Mesenchymal stem cell (in vitro differentiated cells and primary cell): ENCODE measurements around the gene ATP11C.
A peak's percentile ranks its signal among the peaks of the same experiment; 100 is the strongest.

ENCODE experiments used
- DNase-seq: peaks from one replicate; pipeline ENCODE4 v3.0.0-alpha.2; 2013
- H2AFZ ChIP-seq: one replicate; pipeline ENCODE4 v1.6.1; 2013; ENCODE audit warnings: low read depth, mild to moderate bottlenecking, control low read depth, inconsistent platforms, low read length, moderate library complexity
- H2AK5ac ChIP-seq: 2 replicates; pipeline ENCODE4 v1.6.1; 2013; ENCODE audit warnings: low read length, moderate library complexity, mild to moderate bottlenecking, inconsistent platforms; ENCODE audit not compliant: severe bottlenecking
- H2BK120ac ChIP-seq: one replicate; pipeline ENCODE4 v1.6.1; 2013; ENCODE audit warnings: low read depth, mild to moderate bottlenecking, inconsistent platforms, low read length, moderate library complexity
- H2BK12ac ChIP-seq, 2 experiments: one replicate each; pipeline ENCODE4 v1.6.1; 2013; ENCODE audit warnings: inconsistent platforms in 2 of 2, low read length in 2 of 2, mild to moderate bottlenecking in 2 of 2, moderate library complexity in 2 of 2, control low read depth in 1 of 2
- H2BK15ac ChIP-seq: one replicate; pipeline ENCODE4 v1.6.1; 2013; ENCODE audit warnings: mild to moderate bottlenecking, low read depth, inconsistent platforms; ENCODE audit not compliant: poor library complexity, severe bottlenecking
- H2BK5ac ChIP-seq: 2 replicates; pipeline ENCODE4 v1.6.1; 2013; ENCODE audit warnings: low read depth, mild to moderate bottlenecking, low read length, control low read depth, inconsistent platforms; ENCODE audit not compliant: poor library complexity, severe bottlenecking
- H3K14ac ChIP-seq, 2 experiments: one replicate each; pipeline ENCODE4 v1.6.1; 2013; ENCODE audit warnings: inconsistent platforms in 2 of 2, low read length in 2 of 2, control low read depth in 1 of 2, mild to moderate bottlenecking in 1 of 2, moderate library complexity in 1 of 2
- H3K18ac ChIP-seq, 2 experiments: one replicate each; pipeline ENCODE4 v1.6.1; 2013; ENCODE audit warnings: inconsistent platforms in 2 of 2, low read length in 2 of 2, control low read depth in 1 of 2, low read depth in 1 of 2, mild to moderate bottlenecking in 1 of 2
- H3K23ac ChIP-seq, 2 experiments: one replicate each; pipeline ENCODE4 v1.6.1; 2013; ENCODE audit warnings: inconsistent platforms in 2 of 2, low read length in 2 of 2, mild to moderate bottlenecking in 2 of 2, moderate library complexity in 2 of 2, control low read depth in 1 of 2
- H3K27ac ChIP-seq: 2 replicates; pipeline ENCODE4 v1.5.1; 2013; ENCODE audit warnings: mild to moderate bottlenecking, moderate library complexity, low read length, control low read depth, inconsistent platforms; ENCODE audit not compliant: poor library complexity, severe bottlenecking
- H3K27me3 ChIP-seq, 2 experiments: 2 replicates each; pipeline versions ENCODE4 v1.6.1 to v1.7.0; 2013; ENCODE audit warnings: low read length in 2 of 2, mild to moderate bottlenecking in 2 of 2, moderate library complexity in 2 of 2, control low read depth in 1 of 2, inconsistent platforms in 1 of 2; ENCODE audit not compliant: control insufficient read depth in 1 of 2, insufficient read depth in 1 of 2
- H3K36me3 ChIP-seq, 2 experiments: 2 replicates each; pipeline versions ENCODE4 v1.6.1 to v1.7.0; 2013; ENCODE audit warnings: low read length in 2 of 2, control low read depth in 1 of 2, inconsistent platforms in 1 of 2, low read depth in 1 of 2, mild to moderate bottlenecking in 1 of 2; ENCODE audit not compliant: insufficient read depth in 2 of 2, control insufficient read depth in 1 of 2
- H3K4ac ChIP-seq, 2 experiments: one replicate each; pipeline ENCODE4 v1.6.1; 2013; ENCODE audit warnings: inconsistent platforms in 2 of 2, low read length in 2 of 2, mild to moderate bottlenecking in 2 of 2, moderate library complexity in 2 of 2, control low read depth in 1 of 2, low read depth in 1 of 2
- H3K4me1 ChIP-seq: 2 replicates; pipeline ENCODE4 v1.6.1; 2013; ENCODE audit warnings: low read depth, low read length, control low read depth; ENCODE audit not compliant: control insufficient read depth, insufficient read depth
- H3K4me2 ChIP-seq: 2 replicates; pipeline ENCODE4 v1.6.1; 2013; ENCODE audit warnings: low read length, mild to moderate bottlenecking, inconsistent platforms; ENCODE audit not compliant: poor library complexity, severe bottlenecking
- H3K4me3 ChIP-seq, 2 experiments: 2 replicates each; pipeline versions ENCODE4 v1.5.1 to v1.7.0; 2013; ENCODE audit warnings: low read length in 2 of 2, mild to moderate bottlenecking in 2 of 2, control low read depth in 1 of 2, low read depth in 1 of 2; ENCODE audit not compliant: insufficient read depth in 1 of 2
- H3K79me1 ChIP-seq: replicated peaks from 2 replicates; pipeline ENCODE4 v1.6.1; 2013; ENCODE audit warnings: mild to moderate bottlenecking, control low read depth, low read length, inconsistent platforms; ENCODE audit not compliant: poor library complexity, severe bottlenecking
- H3K9ac ChIP-seq: 2 replicates; pipeline ENCODE4 v1.7.0; 2013; ENCODE audit warnings: mild to moderate bottlenecking, low read length, moderate library complexity
- H3K9me3 ChIP-seq: 2 replicates; pipeline ENCODE4 v1.7.0; 2013; ENCODE audit warnings: mild to moderate bottlenecking, low read length; ENCODE audit not compliant: control insufficient read depth
- H4K8ac ChIP-seq: one replicate; pipeline ENCODE4 v1.6.1; 2013; ENCODE audit warnings: inconsistent platforms, mild to moderate bottlenecking, low read length, moderate library complexity
- H4K91ac ChIP-seq: one replicate; pipeline ENCODE4 v1.6.1; 2013; ENCODE audit warnings: mild to moderate bottlenecking, low read length, inconsistent platforms
- WGBS: methylation state at CpG from one replicate; pipeline ENCODE4 v1.1.7; 2013; ENCODE audit warnings: mixed read lengths; 5-methylcytosine and 5-hydroxymethylcytosine counted together

ATP11C gene

GRCh38 chrX:139828830-139829229 is 104.0 kb downstream of the ATP11C start:
- no peak overlapping the region for H3K27ac ChIP-seq
- no peak for DNase-seq
- no peak overlapping the region for H4K91ac ChIP-seq
- H2AFZ ChIP-seq: no peak overlapping the region
- H3K27me3 ChIP-seq: no peaks in the 10 kb centered on the region
- H2BK120ac ChIP-seq: no peak overlapping the region
- H3K23ac ChIP-seq: no peak overlapping the region
- no peak overlapping the region for H2BK5ac ChIP-seq
- H3K4me3 ChIP-seq: no peak overlapping the region
- H3K4ac ChIP-seq: no peak overlapping the region
- no peak overlapping the region for H2AK5ac ChIP-seq
- H2BK12ac ChIP-seq: no peak overlapping the region
- no peak overlapping the region for H4K8ac ChIP-seq
- no peak overlapping the region for H3K18ac ChIP-seq
- H3K4me1 ChIP-seq: peaks cover 1% of the 10 kb centered on the region
- no CpG with 5 or more reads among the region's 1 CpG for WGBS
- H3K4me2 ChIP-seq: no peak overlapping the region
- H3K9me3 ChIP-seq: no peaks in the 10 kb centered on the region
- H2BK15ac ChIP-seq: no peak overlapping the region
- no peak overlapping the region for H3K9ac ChIP-seq
- H3K79me1 ChIP-seq: peaks cover 4% of the 10 kb centered on the region
- no peaks in the 10 kb centered on the region for H3K36me3 ChIP-seq
- no peak overlapping the region for H3K14ac ChIP-seq

- no peak overlapping the region for H2AFZ ChIP-seq
- H3K23ac ChIP-seq: no peak overlapping the region
- H2AK5ac ChIP-seq: no peak overlapping the region
- H3K4me1 ChIP-seq: peaks cover 1% of the 10 kb centered on the region
- no peak overlapping the region for H4K91ac ChIP-seq
- H3K4me3 ChIP-seq: no peak overlapping the region
- H2BK12ac ChIP-seq: no peak overlapping the region
- no peak overlapping the region for H3K9ac ChIP-seq
- no peak overlapping the region for H2BK120ac ChIP-seq
- no peak overlapping the region for H3K27ac ChIP-seq
- no peaks in the 10 kb centered on the region for H3K36me3 ChIP-seq
- no peak overlapping the region for H3K14ac ChIP-seq
- no peaks in the 10 kb centered on the region for H3K27me3 ChIP-seq
- no peak overlapping the region for H4K8ac ChIP-seq
- H3K4me2 ChIP-seq: no peak overlapping the region
- peaks cover 3% of the 10 kb centered on the region for H3K79me1 ChIP-seq
- peak; percentile 37 for DNase-seq
- WGBS: no CpG with 5 or more reads among the region's 1 CpG
- no peak overlapping the region for H3K4ac ChIP-seq
- no peak overlapping the region for H3K18ac ChIP-seq
- no peak overlapping the region for H2BK15ac ChIP-seq
- no peaks in the 10 kb centered on the region for H3K9me3 ChIP-seq
- H2BK5ac ChIP-seq: no peak overlapping the region
Observed at GRCh38 chrX:139828033-139828432, 104.8 kb downstream of the ATP11C start.

GRCh38 chrX:139826065-139827044 is 106.5 kb downstream of the ATP11C start:
- Histone ChIP-seq H3K23ac (no peak overlapping the region), H2BK15ac (no peak overlapping the region), H3K4me2 (no peak overlapping the region), H2BK12ac (no peak overlapping the region), H3K4me3 (peak overlapping the region in 1 of 2 experiments; percentile 27), H2BK5ac (no peak overlapping the region), H2AK5ac (no peak overlapping the region), H3K18ac (no peak overlapping the region), H3K4ac (no peak overlapping the region), H3K9ac (no peak overlapping the region), H3K14ac (no peak overlapping the region), H3K27ac (no peak overlapping the region), H3K36me3 (no peaks in the 10 kb centered on the region), H3K79me1 (peaks cover 3% of the 10 kb centered on the region), H3K4me1 (peaks cover 1% of the 10 kb centered on the region), H2BK120ac (no peak overlapping the region), H4K91ac (no peak overlapping the region), H4K8ac (no peak overlapping the region), H2AFZ (no peak overlapping the region), H3K27me3 (no peaks in the 10 kb centered on the region), H3K9me3 (no peaks in the 10 kb centered on the region)
- WGBS: 86% methylated on average over 3 of the region's 8 CpGs
- DNase-seq: peak; percentile 23

GRCh38 chrX:139825618-139826017 is 107.2 kb downstream of the ATP11C start:
- Histone ChIP-seq H2BK5ac (no peak overlapping the region), H3K4me1 (peaks cover 1% of the 10 kb centered on the region), H2AFZ (no peak overlapping the region), H3K18ac (no peak overlapping the region), H3K9ac (no peak overlapping the region), H3K27me3 (no peaks in the 10 kb centered on the region), H3K4me3 (no peak overlapping the region), H2BK15ac (no peak overlapping the region), H2BK12ac (no peak overlapping the region), H3K23ac (no peak overlapping the region), H3K9me3 (no peaks in the 10 kb centered on the region), H4K8ac (no peak overlapping the region), H3K79me1 (peaks cover 3% of the 10 kb centered on the region), H3K27ac (no peak overlapping the region), H3K4me2 (no peak overlapping the region), H3K14ac (no peak overlapping the region), H2AK5ac (no peak overlapping the region), H4K91ac (no peak overlapping the region), H3K4ac (no peak overlapping the region), H2BK120ac (no peak overlapping the region), H3K36me3 (no peaks in the 10 kb centered on the region)
- 100% methylated on average over 2 of the region's 3 CpGs for WGBS
- DNase-seq: no peak
